Endothelial cell of hepatic sinusoid (primary cell): ENCODE results near the gene DTNBP1.

Source experiments
- in situ Hi-C: cut with HindIII; loops from 2 replicates; pipeline ENCODE4 v1.10.0; 2017; ENCODE audit warnings: low sequenced_read_pairs

DTNBP1 gene

DNA sequence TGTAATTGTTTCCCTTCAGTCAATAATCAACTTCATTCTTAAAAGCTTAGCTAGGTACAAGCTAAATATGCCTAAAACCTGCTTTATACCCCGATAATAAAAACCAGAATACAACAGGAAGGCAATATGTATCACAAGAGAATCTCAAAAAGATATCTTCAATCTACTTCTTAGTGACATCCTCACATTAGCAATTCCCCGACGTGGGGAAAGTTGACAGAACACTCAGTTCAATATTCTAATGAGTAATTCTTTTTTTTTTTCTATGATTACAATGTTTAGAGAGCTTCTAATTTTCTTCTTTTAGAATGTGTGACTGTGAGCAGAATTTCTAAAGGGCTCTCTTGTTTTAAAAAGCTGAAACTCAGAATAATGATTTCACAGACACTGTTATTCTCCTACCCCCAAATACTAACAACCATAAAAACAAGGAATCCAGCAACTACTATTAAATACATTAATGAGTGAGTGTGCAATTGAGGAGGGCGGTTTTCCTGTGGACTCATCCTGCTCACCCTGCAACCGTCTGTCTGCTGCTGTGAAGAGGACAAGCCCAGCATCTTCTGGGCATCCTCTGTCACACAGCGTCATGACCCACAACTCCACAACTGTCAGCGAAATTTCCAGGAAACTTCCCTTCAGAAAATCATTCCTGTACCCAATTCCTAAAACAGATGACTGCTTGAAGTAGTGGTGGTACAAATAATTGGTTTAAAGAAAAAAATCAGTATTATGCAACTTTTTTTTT is 68.1 kb downstream of the DTNBP1 start:
- in situ Hi-C loops: loop anchor here (5.0 kb wide), 1 partner anchor 52 kb away; no protein-coding TSS in a partner anchor

DNA sequence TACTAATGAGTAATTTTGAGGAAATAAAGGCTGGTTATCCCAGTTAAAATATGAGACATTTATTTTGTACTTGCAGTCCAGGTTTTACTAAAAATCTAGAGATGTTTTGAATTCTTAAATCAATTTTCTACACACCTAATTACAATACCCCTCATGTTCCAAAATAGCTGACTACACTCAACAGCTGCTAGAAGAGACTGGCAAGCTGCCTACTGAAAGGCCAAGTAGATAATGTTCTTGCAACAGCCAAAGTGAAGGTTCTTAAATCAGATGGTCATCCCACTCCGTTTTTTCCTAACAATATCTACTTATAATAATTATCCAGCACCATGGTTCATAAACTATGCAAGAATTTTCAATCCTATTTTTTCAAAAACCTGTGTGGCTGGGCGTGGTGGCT is 69.0 kb downstream of the DTNBP1 start:
- in situ Hi-C loops: loop anchor here (5.0 kb wide), 1 partner anchor 51 kb away; no protein-coding TSS in a partner anchor

DNA sequence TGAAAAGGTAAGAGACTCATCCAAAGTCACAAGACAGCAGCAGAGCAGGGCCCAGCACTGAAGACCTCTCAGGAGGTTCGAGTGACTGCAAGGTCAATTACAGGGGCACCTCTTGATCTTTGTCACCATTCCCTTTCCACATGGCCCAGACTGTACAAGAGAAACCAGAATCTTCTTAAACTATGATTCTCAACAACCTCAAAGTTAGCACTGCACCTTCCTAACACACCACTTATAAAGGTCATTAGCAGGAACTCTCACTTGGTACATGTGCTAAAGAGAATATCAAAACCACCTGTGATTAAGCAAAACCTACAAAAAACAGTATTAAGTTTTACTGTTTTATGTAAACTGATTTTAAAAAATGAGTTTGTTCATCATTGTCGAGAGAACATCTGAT is 70.2 kb downstream of the DTNBP1 start:
- in situ Hi-C loops: loop anchor here (5.0 kb wide), 1 partner anchor 50 kb away; no protein-coding TSS in a partner anchor

DNA sequence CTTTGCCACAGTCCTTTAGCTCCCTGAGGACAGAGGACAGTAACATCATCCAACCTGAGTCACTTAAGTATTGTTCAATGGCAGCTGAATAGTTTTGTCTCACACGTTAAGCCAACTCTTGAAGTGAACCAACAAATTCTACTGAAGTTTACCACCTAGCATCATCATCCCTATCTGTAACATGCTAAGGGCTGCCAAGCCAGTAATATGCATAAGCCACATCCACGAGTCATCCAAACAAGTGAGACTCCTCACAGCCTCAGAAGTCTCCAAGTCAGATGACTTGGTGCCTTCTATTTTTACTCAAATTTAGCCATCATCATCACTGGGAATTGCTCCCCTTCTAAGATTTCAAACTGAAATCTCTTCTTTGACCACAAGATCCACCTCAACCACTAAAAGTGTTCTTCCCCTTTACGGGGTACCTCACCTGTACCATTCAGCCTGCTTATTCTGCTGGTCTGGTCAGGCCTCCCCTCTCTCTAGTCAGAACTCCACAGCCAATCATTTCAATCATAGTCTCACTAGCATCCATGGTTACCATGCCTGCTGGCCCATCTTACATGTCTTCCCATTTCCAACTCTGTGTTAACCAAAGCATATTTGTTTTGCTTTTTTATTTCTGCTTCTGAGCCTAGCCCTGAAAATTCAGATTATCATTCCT is 73.7 kb downstream of the DTNBP1 start:
- in situ Hi-C loops: no loop called here

DNA sequence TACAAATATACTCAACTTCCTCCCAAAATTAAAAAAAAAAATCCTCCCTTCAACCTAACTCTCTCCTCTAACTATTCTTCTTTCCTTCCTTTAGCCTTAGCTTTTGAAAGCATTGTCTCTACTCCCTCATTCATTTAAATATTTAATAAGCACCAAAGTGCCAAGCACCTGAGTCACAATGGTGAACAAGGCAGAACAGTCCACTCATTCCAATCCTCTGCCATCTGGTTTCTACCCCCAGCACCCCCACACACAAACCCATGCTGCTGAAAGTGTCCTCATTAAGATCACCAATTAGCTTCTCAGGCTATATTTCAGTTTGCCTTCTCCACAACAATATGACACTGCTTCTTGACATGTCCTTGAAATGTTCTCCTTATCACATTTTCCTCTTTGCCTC is 76.3 kb downstream of the DTNBP1 start:
- in situ Hi-C loops: no loop called here

DNA sequence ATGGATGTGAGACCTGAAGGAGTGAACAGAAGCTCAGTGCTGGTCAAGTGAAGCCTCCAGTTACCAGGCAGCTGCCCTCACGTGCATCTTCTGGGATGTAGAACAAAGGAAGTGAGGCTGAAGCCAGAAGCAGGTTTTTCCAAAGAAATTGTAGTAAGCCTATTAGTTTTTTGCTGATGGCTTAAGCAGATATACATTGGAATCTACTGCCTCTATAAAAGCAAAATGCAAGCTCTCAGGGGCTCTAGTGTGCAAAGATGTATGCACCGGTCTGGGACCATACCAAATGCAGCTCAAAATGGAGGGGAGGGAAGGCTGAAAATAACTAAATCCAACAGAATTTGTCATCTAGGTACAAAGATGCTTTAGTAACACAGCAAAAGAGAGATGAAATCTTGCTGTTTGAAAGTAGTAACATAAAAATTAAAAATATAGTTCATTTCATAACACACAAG is 77.0 kb downstream of the DTNBP1 start:
- in situ Hi-C loops: no loop called here

DNA sequence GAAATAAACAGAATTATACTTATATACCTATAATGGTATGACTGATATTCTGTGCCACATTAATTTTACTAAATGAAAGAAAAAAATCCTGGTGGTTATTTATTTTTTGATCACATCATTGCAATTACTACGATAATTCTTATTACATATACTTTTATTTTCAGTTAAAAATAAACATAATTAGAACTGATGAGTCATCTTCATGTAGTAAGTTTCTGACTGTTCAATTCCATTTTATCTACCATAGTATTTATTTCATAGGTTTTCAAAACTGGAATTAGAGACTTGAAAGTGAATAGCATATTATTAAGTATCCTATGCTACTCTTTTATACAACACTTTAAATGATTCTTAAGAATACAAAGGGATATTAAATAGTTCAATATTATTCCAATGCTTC is 80.3 kb downstream of the DTNBP1 start:
- in situ Hi-C loops: no loop called here

DNA sequence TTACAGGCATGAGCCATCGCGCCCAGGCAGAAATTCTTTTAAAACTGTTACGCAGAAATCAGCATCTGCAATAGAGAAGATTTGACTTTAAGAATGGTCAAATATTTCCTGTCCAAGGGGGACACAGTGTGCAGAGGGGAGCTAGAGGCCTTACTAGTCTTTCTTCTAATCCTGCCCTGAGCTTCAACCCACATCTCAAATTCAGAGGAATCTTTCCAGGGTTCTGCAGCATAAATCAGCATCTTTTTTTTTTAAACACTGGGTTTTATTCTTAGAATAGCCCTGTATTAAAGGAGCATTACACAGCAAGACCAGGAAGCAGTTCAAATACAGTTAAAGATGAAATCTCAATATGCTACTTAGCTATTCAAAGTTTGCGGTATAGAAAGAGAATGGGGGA is 81.1 kb downstream of the DTNBP1 start:
- in situ Hi-C loops: no loop called here

DNA sequence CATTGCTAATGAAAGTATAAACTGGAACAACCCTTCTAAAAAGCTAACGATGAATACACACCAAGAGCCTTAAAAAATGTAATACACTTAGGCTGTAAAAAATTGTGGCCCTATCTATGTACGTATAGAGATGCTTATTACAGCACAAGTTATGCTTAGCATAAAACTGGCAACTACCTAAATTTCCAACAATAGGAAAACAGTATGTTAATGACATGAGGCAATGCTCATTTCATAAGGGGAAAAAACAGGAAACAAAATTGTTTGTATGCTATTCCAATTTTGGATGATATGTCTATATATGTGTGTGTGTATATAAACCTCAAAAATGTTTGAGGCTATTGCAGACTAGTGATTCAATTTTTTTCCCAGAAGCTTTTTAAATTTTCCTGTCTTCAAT is 82.5 kb downstream of the DTNBP1 start:
- in situ Hi-C loops: no loop called here

DNA sequence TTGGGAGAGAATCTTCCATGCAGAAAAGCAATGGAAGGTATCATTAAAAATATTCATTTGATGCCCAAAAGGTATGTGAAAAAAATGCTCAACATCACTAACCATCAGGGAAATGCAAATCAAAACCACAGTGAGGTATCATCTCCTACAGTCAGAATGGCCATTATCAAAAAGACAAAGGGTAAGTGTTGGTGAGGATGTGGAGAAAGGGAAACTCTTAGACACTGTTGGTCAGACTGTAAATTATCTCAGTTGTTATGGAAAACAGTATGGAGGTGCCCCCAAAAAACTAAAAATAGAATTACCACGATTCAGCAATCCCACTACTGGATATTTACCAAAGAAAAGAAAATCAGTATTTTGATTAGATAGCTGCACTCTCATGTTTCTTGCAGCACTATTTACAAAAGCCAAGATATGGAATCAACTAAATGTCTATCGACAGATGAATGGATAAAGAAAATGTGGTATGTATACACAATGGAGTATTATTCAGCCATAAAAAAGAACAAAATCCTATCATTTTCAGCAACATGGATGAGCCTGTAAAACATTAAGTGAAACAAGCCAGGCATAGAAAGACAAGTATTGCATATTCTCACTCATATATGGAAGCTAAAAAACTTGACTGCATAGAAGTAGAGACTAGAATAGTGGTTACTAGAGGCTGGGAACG is 84.0 kb downstream of the DTNBP1 start:
- in situ Hi-C loops: no loop called here

DNA sequence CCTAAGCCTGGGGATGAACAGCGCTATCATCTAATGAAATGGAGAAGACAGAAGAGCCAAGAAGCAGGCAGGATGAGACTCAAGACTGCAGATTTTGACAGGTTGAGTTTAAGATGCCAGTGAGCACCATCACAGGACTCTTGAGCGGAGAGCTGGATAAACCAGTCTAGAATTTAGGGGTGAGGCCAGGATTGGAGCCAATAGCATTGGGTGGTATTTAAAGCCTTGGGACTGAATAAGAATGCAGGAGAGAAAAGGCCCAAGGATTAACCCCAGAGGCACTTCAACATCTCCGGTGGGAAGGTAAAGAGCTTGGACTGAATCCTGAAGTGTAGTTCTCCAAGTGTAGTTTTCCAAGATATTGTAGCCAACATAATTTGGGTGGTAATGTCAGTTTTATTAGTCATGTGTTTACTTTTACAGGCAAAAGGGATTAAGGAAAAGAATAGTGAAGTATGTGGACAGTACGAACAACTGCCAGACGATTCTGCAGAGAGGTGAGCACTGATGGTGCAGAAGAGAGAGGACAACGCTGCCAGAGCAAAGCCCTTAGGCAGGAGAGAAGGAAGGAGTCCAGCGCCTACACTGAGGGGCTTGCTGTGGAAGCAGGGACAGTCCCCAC is 85.2 kb downstream of the DTNBP1 start:
- in situ Hi-C loops: no loop called here

DNA sequence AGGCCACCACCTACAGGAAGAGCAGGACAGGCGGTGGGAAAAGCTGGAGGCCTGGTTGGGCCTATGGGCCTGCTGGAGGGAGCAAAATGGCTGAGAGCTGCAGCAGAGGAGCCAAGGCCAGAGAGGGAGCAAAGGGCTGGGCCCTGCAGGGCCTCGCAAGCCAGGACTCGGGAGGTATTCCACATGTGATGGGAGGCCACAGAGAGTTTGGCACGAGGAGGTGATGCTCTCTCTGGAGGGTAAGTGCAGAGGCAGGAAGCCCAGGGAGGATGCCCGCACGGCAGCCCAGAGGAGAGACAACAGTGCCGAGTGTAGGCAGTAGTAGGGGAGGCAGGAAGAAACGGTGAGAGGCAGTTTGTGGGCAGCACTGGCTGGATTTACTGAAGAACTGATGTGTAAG is 85.7 kb downstream of the DTNBP1 start:
- in situ Hi-C loops: no loop called here

DNA sequence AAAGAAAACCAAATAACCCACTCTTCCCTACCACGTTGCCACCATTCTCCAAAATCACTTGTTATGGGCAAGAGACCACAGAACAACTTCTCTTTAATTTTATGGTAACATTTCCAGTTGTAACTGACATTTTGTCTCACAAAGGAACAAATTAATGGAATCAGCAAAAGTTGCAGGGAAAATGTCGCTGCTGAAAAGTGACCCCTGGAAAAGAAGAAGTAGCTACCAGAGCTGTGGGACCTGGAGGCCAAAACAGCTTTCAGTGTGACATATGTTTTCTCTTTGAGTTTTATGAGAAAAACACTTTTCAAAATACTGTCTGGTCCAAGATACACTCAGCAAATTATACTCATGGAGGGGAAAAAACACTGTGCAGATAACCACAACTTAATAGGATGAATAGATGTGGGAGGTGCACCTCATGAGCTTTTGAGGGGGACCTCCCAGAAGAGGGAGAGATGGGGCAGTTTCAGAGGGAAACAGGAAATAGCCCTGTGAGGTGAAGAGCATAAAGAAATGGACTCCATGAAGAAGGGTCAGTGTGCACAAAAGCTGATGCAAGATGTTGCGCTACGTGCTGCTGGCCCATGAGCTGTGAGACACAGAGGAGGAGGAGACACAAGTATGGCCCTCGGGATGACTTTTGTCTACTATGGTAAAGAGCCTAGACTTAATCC is 87.3 kb downstream of the DTNBP1 start:
- in situ Hi-C loops: no loop called here

DNA sequence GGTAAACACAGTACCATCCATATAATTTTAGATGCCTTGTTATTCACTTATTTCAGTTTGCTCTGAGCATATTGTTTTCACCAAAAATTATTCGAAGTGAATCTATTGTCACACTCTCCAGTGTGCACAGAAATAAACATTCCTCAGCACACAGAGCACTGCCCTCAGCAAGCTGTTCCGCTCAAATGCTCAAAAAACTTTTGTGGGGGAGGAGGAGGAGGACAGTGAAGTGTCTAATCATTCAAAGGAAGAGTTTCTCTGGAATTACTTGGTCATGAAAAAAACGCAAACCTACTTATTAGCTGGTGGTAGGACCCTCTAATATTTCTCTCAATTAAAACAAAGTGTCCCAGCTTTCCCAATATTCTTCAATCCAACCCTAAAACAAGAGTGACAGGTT is 88.3 kb downstream of the DTNBP1 start:
- in situ Hi-C loops: no loop called here

DNA sequence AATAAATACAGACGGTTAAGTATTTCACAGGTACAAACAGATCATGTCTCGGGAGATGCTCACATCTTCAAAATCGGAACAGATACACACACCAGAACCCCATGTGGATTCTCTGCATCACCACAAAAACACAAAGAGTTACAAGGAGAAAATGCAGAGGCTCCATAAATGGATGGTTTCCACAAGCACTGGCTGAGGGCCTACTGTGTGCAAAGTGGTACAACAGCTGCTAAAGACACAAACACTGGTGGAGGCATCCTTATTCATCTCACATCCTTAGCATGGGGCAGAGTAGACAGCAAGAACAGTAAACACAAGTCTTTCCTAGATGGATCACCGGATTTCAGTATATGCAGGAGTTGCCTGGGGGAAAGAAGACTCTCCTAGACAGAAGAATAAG is 88.8 kb downstream of the DTNBP1 start:
- in situ Hi-C loops: no loop called here

DNA sequence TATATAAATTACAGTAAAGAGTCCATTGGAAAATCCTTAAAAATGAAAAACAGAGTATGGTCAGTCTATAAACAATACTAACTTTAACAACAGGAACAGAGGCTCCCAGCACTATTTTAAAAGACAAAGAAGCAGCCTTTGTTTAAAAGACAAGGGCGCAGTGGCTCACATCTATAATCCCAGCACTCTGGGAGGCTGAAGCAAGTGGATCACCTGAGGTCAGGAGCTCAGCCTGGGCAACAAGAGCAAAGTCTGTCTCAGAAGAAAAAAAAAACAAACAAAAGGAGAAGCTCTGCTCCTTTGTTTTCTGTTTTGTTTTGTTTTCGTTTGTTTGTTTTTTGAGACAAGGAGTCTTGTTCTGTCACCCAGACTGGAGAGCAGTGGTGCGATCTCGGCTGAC is 89.4 kb downstream of the DTNBP1 start:
- in situ Hi-C loops: no loop called here

DNA sequence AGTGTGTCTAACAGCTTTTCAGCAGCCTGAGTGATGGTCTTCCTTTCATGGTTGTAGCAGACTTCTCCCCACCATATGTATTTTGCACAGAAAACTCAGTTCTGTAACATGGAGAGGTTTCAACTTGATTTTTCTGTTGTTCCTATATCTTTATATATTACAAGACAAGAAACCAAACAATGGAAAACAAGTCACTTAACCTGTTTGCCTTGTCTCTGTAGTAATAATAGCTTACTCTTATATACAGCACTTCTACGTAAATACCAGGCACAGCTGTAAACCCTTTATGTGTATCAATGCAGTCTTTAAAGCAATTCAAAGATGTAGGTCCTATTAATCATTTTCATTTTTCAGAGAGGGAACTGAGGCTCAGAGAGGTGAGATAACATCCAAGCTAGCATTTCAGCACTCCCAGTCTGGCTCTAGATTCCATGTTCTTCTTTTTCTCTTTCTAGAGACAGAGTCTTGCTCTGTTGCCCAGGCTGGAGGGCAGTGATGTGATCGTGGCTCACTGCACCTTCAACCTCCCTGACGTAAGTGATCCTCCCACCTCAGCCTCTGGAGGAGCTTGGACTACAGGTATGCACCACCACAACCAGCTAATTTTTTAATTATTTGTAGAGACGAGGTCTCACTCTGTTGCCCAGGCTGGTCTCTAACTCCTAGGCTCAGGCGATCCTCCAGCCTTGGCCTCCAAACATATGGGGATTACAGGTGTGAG is 90.4 kb downstream of the DTNBP1 start:
- in situ Hi-C loops: no loop called here

DNA sequence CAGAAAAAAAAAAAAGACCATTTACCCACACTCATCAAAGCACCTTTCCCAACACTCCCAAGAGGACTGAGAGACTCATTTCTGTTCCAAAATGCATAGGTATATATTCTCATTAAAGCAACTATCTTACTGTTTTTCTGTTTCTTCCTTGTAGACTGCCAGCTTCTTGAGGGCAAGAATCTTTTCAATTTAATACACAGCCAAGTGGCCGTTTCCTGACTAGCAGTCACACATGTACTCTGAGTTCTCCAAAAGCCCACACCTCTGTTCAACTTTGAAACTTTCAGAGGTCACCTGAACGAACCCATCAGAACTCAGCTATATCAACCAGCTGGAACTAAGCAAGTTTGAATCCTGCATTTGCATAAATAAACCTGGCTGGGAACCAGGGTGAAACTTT is 92.7 kb downstream of the DTNBP1 start:
- in situ Hi-C loops: no loop called here

DNA sequence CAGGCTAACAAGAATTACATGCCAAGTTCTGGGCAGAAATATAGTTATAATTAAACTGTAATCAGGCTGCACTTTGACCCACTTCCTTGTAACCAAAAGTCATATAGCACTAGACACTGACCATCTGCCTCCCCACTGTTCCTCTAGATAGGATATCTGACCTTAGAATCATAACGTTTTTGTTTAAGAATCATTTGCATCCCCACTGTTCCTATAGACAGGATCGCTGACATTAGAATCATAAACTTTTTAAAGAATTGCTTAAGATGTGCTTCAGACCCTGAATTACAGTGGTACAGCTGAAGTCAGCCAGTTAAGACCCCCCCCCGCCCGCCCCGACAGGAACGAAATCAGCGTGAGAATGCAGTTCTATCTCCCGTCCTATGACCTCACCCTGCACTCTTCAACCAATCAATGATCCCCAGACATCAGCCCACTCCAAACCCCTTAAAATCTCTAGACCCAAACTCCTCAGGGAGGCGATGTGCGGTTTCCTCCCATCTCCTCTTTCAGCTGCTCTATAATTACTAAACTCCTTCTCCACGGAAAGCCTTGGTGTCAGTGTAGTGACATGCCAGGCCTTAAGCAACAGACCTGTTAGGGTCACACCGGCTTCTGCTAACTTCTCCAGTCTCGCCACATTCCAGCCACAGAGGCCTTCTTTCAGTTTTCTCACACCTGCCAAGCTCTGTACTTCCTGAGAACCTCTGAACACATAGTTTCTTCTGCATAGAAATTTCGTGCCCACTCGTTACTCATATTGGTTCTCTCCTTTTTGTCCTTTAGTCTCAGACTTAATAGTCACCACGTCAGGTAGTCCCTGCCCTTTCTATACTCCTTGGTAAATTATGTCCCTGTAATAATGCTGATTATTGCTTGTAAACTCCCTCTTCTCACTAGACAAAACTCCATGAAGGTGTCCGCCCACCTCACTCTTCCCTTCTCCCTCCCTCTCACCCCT is 93.5 kb downstream of the DTNBP1 start:
- in situ Hi-C loops: no loop called here
